Measurements from ENCODE around the gene BTG4.
A peak's percentile ranks its signal among the peaks of the same experiment; 100 is the strongest.

BTG4 gene

DNA sequence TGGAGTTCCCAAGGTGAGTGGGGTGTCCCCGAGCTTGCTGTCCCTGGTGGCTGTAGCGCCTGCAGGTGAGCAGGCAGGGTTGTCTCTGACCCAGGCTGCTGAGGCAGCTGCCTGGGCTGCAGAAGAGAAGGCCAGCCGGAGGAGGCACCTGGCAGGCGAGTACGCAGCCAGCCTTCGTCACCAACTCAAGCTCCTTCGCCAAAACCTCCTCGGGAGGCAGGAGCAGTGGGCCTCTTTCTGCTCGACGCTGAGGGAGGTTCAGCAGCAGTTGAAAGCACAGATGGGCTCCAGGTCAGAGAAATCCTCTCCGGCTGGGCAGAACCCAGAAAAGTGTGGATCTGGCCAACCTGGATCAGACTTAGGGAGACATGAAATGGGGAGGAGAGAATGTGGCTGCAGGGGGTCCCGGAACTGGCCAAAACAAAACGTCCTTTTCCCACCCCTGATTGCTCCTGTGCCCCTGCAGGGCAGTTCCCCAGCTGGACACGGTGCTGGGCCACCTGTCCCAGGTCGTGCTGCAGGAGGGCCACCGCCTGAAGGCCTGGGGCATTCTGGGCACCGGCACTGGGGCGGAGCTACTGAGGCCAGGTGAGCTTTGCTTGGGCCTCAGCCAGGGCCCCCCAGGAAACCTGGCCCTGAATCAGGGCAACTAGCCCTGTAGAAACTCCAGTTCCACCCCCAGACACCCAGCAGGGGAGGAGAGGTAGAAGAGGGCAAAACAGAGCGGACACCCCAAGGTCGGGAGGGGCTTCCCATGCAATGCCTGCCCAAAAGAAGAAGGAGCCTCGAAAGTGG, 56.7 kb downstream of the BTG4 start:
- no peak for DNase-seq (ENCODE audit: low spot score)

DNA sequence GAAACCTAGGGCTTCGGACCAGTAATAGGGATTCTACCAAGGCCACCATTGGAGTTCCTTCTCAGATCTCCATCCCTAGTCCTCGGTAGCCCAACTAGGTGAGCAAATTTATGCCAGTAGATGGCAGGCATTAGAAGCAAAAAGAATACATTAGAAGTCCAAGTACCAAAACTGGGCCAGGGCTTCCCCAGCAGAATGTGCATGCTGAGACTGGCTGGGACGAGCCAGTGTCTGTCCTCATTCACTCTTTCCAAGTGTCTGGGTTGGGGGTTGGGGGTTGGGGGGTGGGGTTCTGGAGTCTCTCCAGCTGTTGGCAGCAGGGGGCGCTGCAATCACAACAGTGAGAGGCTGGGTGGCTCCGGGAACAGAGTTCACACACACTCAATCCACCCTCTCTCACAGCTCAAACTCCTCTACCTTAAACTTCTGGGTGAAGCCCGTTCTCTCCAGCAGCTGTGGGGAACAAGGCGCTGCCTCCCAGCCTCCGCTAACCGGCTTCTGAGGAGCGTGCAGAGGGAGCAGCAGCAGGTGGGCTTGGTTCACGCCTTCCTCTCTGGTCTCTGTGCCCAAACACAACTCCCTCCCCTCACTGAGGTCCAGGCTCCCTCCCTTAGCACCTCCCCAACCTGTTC, 57.5 kb downstream of the BTG4 start:
- DNase-seq (ENCODE audit: low spot score) = peak; percentile 70

DNA sequence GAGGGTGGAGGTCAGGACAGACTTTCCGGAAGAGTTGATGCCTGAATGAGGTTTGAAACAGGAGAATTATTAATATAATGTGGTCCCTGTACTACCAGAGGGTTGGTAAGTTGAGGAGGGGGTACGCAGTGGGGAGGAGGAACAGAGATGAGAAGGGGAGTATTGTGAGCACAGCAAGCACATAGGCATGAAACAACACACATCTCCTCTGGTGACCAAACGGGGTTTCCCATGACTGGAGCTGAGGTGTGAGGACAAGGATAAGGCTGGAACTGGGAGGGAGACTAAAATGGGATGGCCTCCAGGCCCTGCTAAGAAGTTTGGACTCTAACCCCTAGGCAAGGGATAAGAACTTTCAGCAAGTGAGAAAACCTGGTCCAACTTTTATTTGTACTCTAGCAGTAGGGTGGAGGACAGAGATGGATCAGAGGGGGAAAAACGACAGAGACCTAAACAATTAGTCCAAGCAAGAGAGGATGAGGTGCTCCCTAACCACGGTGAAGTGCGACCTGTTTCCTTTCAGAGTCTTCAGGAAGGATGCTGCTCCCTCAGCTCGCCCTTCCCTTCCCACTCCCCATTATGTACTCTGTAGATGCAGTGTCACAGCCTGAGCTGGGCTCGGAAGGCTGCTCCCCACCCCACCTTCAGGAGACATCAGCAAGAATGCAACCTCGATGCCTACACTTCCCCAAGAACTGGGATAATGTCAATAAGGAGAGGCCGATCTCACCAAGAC, 59.2 kb downstream of the BTG4 start:
- no peak for DNase-seq (ENCODE audit: low spot score)

DNA sequence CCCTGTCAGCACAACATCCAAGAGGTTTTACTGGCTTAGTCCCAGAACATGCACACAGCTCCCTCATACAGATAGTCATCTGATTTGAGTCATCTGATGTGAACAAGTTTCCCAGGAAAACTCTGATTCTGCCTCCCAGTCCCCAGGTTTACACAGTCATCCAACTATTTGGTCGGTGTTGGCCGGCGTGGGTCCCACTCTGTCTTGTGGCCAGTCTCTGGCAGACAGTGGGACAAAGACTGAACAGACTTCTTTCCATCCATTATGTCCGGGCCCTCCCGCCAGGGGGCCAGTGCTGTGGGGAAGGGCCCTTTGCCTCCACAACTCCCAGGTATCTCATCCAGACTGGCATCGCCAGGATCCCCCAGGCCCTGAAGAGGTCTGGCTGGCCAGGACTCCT, 60.0 kb downstream of the BTG4 start:
- DNase-seq (ENCODE audit: low spot score) = no peak

DNA sequence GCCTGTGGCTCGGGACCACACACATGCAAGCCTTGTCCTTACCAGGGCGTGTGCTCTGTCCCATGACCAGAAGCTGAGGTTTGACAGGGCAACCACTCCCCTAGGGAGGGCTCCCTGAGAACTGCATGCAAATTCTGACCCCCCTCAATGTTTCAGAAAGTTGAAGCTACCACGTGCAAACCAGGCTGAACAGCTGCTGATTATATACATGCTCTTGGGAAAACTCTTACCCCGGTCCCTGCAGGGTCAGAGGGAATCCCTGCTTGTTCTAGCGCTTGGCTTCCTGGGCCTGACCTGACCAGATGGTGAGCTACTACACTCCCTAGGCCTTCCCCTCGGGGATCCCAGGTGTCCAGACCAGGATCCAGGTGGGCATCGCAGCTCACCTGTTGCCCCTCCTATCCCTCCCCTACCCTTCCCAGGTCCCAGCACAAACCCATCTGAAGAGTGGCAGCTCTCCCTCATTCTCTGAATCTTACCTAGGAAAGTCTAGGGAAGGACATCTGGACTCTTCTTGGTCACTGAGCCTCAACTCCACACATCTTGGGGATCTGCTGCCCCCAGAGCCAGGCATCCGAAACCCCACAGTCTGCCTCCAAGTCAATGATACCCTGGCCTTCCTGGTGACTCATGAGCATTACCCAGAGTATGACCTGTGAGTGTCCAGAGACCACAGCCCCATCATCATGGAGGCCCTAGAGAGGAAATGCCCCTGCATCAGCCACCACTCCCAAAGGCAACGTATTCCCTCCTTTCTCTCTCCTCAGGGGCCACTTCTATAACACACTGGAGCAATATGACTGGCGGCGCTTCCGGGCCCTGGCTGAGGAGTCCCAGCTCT, 61.5 kb downstream of the BTG4 start:
- peak; percentile 80 for DNase-seq (ENCODE audit: low spot score)

DNA sequence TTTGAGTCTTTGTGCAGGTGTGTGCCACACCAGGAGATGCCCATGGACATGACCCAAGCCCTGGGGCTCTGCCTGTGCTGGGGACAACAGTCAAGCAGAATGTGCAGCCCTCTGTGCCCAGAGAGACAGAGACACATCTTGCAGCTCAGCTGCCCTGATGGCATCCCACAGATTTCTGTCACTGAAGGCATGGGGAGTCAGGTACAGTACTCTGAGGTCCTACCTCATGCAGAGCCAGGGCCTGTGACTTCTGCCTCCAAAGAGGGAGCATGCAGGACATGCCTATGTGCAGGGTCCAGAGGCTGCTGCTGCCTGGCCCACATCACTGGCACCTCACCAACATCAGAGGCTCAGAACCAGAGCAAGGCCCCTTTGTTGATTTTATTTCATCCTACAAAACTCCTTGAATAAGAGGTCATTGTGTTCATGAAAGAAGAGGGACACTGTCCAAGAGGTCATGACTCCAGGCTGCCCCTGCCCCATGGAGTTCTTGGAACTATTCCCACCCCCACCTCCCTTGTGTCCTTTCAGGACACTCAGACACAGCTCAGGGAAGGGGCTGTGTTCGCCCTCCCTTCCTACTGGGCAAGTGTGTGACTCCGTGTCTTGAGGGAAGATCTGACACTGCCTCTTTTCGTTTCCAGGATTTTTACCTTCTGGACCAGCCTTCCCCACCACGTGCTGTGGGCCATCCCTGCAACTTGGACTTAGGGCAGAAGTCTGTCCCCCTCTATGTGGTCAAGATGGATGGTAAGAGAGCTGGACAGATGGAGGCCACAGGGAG, 62.3 kb downstream of the BTG4 start:
- DNase-seq (ENCODE audit: low spot score) = no peak

DNA sequence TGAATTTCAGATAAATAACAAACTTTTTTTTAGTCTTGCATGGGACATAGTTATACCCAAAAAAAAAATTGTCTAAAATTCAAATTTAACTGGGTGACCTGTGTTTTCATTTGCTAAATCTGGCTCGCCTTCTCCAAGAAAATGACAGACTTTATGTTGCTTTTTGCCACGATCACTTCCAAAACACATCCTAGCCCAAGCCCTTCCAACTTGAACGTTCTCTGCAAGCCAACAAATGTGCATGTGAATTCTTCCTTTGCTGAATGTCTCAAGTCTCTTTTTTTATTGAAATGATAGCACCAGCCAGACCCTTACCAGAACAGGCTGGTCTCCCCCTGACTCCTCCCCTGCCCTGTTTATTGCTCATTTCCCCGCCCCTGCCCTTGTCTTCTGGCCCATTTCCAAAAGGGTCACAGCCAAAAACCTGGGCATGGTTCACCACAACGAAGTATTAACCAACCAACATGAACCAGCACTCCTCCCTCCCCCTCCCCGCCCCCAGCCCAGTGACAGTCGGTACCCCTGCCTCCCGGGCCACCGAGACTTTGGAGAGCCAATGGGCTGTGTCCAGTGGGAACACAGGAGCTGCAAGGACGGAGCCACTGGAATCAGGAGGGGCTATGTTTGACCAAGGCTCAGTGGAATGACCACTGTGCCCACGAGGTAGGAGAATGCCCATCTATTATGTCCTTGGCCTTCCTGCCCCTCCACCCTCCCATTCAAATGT, 63.2 kb downstream of the BTG4 start:
- DNase-seq (ENCODE audit: low spot score) = no peak

DNA sequence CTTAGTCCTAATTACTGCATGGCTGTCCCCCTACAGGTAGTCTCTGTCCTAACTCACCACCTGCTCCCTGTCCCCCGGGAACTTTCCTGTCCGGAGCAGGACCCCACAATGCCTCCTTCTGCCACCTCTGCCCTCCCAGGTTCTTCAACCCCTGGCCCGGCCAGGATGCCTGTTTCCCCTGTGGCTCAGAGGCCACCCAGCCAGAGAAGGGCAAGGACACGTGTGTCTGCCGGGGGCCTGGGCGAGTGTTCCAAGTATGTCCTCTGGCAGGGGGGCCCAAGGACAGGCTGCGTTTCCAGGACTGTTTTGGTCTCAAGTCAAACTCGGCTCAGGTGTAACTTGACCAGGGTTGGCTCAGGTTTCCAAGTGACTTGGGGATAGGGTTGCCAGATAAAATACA, 63.8 kb downstream of the BTG4 start:
- DNase-seq (ENCODE audit: low spot score) = no peak

DNA sequence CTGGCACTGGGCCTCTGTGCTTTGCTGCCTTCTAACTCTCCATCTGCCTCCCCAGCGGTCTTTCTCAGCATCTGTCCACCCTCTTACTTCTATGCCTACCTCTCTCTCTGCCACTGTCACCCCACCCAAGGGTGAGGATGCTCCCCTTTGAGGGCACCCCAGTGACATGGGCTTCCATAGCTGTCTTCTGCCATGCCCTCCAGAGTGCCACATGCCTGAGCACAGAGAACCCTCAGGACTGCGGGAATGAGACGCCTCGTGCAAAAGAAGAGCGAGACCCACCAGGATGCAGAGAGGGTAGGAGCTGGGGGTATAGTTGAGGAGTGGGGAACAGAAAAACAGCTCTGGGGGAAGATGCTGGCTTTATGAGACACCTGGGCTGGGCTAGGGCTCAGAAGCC, 64.3 kb downstream of the BTG4 start:
- DNase-seq (ENCODE audit: low spot score) = no peak

DNA sequence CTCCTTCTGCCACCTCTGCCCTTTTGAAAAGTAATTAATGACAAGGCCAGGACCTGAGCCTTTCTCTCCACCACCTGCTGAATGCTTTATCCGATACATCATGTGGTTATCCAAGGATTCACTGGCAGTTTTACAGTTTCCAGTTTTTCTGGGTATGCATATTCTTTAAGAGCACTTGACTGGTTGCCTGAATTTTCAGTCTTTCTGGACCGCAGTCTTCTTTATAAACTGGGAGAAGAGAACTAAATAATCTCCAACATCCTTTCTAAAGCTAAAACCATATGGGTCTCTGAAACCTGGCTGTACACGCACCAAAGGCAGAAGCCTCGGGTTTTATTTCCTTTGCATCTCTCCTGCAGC, 65.1 kb downstream of the BTG4 start:
- DNase-seq (ENCODE audit: low spot score) = no peak

DNA sequence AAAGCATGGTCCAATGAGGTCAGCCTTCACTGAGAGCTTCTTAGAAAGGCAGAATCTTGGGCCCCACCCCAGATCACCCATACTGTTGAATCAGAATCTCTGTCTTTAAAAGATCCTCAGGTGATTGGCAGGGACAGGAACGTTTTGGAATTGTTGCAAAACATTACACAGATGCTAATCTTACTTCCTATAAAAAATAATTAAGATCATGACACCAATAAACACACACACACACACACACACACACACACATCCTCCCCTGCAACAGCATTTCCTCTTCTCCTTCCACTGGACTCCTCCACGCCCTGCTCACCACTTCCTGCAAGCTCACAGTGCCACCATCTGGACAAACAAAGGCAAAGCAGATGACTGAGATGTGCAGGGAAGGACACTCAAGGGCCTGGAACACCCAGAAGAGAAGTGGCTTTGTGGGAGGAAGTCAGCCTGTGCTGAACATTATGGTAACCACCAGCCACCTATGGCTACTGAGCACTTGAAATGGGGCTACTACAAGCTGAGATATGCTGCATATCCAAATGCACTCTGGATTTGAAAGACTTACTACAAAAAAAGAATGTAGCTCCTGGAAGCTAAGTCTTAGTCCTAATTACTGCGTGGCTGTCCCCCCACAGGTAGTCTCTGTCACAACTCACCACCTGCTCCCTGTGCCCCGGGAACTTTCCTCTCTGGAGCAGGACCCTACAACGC, 65.6 kb downstream of the BTG4 start:
- DNase-seq (ENCODE audit: low spot score) = peak; percentile 96

DNA sequence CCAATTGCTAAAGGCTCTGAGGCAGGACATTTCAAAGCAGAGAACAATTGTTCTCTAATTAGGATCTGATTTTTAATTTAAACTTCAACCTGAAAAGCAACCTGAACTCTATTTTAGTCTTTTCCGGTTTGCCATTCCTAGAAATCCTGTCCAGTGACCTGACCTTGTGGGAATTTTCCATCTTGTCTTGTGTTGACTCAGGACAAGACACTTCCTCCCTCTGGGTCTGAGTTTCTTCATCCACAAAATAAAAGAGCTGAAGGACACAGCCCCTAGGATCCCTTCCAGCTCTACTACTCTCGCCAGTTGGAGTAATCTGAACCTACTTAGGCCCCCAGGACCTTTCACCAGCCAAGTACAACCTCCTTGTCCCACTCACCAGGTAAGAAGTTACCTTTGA, 66.6 kb downstream of the BTG4 start:
- no peak for DNase-seq (ENCODE audit: low spot score)
